GM18873 (cell line): ENCODE data around the gene PTPRD.

ENCODE experiments used
- ATAC-seq: cut with Tn5 transposase; IDR thresholded peaks from one replicate; pipeline ENCODE4 v1.9.1; 2021; ENCODE audit warnings: mild to moderate bottlenecking, moderate library complexity, moderate number of reproducible peaks; ENCODE audit not compliant: unreplicated experiment, low FRiP score

Gene PTPRD

DNA sequence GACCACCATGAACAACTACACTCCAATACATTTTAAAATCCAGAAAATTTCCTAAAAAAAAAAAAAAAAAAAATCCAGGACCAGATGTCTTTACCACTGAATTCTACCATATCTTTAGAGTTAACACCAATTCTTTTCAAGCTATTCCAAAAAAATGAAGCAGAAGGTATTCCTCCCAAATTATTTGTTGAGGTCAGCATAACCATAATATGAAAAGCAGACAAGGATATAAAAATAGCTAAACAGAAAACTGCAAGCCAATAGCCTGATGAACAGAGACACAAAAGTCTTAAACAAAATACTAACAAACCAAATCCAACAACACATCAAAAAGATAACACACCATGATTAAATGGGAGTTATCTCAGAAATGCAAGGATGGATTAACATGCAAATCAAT is 695.4 kb downstream of the PTPRD start:
- no peak for ATAC-seq

DNA sequence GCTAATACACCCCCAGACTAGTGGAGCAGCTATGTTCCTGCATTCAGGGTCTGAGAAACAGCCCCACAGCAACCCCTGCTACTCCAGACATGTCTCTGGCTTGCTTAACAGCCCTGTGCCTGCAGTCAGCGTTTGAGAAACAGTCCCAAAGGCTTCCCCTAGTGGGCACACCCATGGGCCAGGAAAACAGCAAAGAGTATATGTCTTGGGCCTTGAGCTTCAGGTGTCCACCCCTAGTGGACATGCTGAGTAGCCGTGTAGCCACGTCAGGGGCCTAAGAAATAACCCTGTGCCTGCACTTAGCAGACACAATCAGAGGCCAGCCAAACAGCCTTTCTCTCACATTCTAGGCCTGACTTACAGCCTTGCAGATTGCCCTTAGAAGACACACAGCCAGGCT is 698.6 kb downstream of the PTPRD start:
- no peak for ATAC-seq

DNA sequence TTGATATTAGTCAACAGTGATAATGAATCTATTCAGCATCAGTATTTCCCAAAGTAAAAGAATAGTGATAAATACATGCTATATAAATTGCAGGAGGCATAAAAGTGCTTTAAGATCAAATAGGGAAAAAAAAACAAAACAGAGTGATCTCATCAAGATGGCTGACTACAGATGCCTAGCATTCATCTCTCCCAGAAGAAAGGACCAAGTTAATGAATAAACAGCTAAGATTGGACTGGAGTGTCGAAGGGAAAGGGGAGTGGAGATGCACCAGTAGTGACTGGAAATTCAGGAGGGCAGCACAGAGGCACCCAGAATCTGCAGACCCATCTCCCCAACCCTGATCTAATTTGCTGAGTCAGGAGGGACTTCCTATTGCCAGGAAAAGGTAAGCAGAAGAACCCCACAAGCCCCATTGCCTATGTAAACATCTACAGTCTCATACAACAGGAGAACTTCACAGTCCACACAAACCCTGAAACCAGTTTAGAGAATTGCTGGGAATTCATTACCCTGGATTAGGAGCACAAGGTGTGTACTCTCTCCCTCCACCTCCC is 699.4 kb downstream of the PTPRD start:
- no peak for ATAC-seq

DNA sequence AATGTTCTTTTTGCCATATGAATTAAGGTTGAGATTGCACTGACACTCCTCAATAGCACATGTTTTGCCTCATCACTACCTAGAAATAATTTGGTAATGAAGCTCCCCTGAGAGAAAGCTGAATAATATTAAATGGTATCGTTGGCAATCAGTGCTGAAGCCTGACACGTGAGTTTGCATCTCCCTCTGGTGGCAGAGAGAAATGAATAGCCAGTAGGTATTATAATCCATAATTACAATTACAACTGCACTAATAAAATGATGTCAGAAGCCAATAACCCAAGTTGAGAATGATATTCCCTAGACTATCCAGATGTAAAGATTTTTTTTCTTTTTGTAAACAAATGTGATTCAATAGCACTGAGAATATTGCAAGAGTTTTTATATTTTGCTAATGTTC is 700.3 kb downstream of the PTPRD start:
- ATAC-seq, result no peak

DNA sequence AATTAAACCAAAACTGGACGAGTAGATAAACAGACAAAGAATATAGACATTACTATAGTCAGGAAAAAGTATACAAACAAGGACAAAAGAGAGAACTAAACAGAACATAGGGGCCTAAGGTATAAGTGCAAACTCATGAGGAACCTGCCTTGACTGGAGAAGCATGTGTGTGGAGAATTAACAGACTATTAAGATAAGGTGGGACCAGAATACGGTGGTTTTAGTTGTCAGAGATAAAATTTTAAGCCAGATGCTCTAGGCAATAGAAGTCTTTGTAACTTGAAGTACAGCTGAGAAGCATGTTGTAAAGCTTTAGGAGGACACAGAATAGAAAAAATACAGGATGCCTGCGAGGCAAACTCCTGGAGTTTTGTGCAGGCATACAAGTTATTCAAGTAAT is 707.1 kb downstream of the PTPRD start:
- ATAC-seq, result no peak

DNA sequence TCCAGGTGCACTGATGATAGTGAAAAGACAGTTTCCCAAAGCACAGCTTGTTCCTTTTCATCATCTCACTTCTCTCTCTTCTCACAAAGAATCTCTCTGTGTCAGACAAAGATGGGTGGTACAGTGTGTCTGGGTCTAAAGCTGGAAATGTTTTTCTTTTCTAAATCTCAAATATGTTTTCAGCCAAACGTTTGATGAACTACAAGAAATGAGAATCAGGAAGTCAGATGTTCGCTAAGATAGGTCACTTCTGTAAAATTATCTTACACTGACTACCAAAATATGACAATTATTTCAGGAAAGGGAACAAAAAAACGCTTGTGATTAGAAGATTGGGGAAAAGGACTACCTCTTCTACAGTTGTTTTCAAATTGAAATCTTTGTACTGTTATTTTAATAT is 708.8 kb downstream of the PTPRD start:
- ATAC-seq, result no peak

GRCh38 chr9:9901624-9902023 is 711.2 kb downstream of the PTPRD start:
- no peak for ATAC-seq

DNA sequence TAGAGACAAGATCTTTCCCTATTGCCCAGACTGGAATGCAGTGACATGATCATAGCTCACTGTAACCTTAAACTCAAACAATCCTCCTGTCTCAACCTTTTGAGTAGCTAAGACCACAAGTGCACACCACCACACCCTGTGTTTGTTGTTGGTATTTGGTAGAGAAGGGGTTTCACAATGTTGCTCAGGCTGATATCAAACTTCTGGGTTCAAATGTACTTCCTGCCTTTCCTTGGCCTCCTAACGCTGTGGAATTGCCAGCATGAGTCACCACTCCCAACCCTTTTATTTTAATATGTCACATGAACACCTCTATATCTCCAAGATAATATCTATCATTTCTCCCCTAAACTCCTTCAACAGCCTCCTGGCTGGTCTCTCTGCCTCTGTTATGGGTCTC is 719.0 kb downstream of the PTPRD start:
- ATAC-seq, result no peak

DNA sequence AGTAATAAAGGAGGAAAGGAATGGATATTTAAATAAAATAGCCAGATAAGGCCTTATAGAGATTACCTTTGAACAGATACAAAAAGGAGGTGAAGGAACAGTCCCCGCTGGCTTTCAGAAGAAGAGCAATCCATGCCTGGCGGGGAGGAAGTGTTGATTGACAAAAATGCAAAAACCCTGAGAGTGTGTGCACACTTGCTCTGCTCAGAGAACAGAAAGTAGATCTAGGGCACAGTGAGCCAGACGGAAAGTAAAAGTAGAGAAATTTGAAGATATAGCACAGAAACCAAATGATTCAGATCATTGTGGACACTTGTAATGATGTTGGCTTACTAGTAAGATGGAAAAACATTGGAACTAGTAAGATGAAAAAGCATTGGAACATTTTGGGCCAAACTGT is 720.6 kb downstream of the PTPRD start:
- no peak for ATAC-seq

DNA sequence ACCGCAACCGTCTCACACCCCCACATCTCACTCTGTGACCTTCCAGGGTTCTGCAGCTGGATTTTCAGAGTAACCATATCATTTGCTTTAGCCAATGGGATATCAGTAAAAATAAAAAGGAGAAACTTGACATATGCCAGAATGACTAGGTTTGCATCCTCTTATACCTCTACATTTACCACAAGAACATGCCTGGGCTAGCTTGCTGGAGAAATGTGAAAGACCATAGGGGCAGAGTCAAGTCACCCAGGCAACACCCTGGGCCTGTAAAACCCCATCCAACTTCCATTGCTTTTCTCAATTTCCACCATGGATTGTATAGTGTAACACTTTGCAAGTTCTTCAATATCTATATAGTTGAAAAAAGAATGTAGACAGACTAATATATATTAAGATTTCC is 731.1 kb downstream of the PTPRD start:
- no peak for ATAC-seq

- ATAC-seq, result no peak
Measured at GRCh38 chr9:9874270-9874669, 738.5 kb downstream of the PTPRD start.

- ATAC-seq, result no peak
Measured at GRCh38 chr9:9862235-9862810, 750.5 kb downstream of the PTPRD start.

- no peak for ATAC-seq
Measured at GRCh38 chr9:9855177-9856078, 757.4 kb downstream of the PTPRD start.

DNA sequence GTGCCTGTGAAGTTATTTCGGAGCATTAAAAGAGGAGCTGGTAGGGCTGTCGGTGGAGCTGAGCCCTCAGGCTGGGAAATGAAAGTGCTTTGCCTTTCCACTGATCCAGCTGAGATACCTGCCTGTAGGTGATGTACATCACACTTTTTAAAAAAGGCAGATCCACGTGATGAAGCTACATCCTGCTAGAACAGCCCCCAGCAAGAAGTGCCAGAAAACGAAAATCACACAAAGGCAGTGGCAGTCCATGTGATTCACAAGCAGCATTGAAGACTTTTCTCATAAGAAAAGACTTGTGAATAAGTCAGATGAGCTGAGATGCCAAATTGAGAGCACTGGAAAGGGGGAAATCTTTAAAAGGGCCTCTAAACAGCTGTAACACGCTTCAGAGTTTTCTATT is 765.1 kb downstream of the PTPRD start:
- no peak for ATAC-seq

DNA sequence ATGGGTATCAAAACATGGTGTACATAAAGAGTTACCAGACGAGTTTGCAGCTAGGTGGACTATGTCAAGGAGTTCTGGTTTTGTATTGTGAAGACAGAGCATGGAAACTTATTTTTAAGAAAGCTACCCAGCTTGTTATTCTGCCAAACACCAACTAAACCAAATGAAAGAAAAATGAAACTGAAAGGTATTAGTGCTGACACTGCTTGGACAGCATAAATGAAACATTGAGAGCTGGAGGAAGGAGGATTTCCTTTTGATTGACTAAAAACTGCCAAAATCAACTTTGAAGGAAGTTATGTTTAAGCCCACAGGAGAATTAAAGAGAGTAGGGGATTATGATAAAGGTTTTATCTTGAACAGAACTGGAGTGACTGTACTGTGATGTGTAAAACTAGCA is 766.2 kb downstream of the PTPRD start:
- peak; percentile 80 for ATAC-seq

DNA sequence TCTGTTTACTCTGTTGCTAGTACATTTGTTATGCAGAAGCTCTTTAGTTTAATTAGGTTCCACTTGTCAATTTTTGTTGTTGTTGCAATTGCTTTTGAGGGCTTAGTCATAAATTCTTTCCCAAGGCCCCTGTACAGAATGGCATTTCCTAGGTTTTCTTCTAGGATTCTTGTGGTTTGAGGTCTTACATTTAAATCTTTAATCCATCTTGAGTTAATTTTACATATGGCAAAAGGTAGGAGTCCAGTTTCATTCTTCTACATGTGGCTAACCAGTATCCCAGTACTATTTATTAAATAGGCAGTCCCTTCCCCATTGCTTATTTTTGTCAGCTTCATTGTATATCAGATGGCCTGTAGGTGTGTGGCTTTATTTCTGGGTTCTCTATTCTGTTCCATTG is 792.4 kb downstream of the PTPRD start:
- no peak for ATAC-seq

- ATAC-seq, result no peak
Measured at GRCh38 chr9:9819886-9820285, 792.9 kb downstream of the PTPRD start.

DNA sequence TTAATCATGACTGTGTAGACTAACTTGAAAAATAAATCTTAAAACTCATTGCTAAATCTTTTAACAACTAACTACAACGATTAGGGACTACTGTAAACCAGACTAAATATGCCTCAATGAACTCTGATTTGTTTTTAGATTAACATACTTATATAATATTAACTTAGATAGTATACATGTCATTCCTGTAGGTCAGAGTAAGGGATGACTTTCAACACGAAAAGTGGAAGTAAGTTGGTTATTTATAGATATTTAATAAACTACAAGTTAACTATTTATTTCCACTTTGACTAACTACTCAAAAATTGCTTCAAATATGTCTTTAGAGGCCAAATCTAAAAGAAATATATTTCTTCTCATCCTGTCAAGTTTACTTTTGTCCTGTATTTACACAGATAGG is 795.6 kb downstream of the PTPRD start:
- ATAC-seq, result peak; percentile 50

GRCh38 chr9:9804109-9804508 is 808.7 kb downstream of the PTPRD start:
- ATAC-seq, result no peak

DNA sequence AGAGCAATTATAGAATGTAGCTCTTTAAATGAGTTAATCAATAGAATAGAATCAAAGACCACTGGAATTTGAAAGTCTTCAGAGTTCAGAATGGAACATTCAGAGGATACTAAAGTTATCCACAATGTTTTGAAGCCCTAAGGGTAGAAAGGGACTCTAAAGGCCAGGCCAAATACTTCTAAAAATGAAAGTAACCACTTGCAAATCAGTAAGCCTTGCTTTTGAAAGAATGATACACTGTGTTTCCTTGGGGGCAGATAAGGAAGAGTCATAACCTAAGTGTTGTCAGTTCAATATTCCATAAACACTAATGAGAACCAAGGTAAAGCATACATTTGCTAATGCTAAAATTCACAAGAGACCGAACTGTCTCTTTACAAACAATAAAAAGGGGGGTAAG is 813.5 kb downstream of the PTPRD start:
- no peak for ATAC-seq

GRCh38 chr9:9792144-9792857 is 820.5 kb downstream of the PTPRD start:
- no peak for ATAC-seq
